NCI-H1694 treated with DMSO at 0.1 percent for 48 hours (cell line): ENCODE data around the gene CHEK2.
"Not testable (repeated sequence)": the region's sequence is repeated elsewhere in the genome, so short reads cannot be mapped to it uniquely, and the experiment has no call there.

ENCODE experiments used
- DNase-seq: peaks from one replicate; lab custom pipeline; 2025; lab: John Stamatoyannopoulos, UW

CHEK2 gene

GRCh38 chr22:28741785-28742561, at the start of gene CHEK2, which contains the start of gene HSCB:
CHEK2 (minus strand) TSS chr22:28741820; CDS start chr22:28734721, 7,099 bp downstream.
HSCB (plus strand) TSS chr22:28742039; CDS start chr22:28742096, 57 bp downstream.
- peak; percentile 96 for DNase-seq

- DNase-seq = no peak
These were observed 49.5 kb upstream of the CHEK2 start for GRCh38 chr22:28791124-28791523.

GRCh38 chr22:28788601-28789000, 47.0 kb upstream of the CHEK2 start:
- DNase-seq = no peak

- DNase-seq = no peak
These were observed 42.4 kb upstream of the CHEK2 start for GRCh38 chr22:28783786-28784671.

GRCh38 chr22:28780296-28780695, 38.7 kb upstream of the CHEK2 start:
- no peak for DNase-seq

GRCh38 chr22:28779833-28780232, 38.2 kb upstream of the CHEK2 start:
- no peak for DNase-seq

GRCh38 chr22:28774378-28774777, 32.8 kb upstream of the CHEK2 start:
- no peak for DNase-seq

- no peak for DNase-seq
These were observed 31.8 kb upstream of the CHEK2 start for GRCh38 chr22:28773461-28773867.

- DNase-seq = peak; percentile 76
These were observed 31.2 kb upstream of the CHEK2 start, which contains the start of gene CCDC117 for GRCh38 chr22:28772633-28773460. CCDC117 (plus strand) TSS chr22:28772695; CDS start chr22:28772850, 155 bp downstream.

- DNase-seq = no peak
These were observed 29.7 kb upstream of the CHEK2 start for GRCh38 chr22:28771195-28771791.

- DNase-seq = no peak
These were observed 27.9 kb upstream of the CHEK2 start for GRCh38 chr22:28769394-28770085.

GRCh38 chr22:28768701-28769393, 27.2 kb upstream of the CHEK2 start:
- no peak for DNase-seq

- no peak for DNase-seq
These were observed 25.0 kb upstream of the CHEK2 start for GRCh38 chr22:28766628-28767027.

- DNase-seq = not testable (repeated sequence)
These were observed 20.4 kb upstream of the CHEK2 start for GRCh38 chr22:28762000-28762399.

GRCh38 chr22:28761449-28761755, 19.8 kb upstream of the CHEK2 start:
- DNase-seq = no peak

GRCh38 chr22:28759861-28760560, 18.4 kb upstream of the CHEK2 start:
- no peak for DNase-seq

GRCh38 chr22:28754512-28754911, 12.9 kb upstream of the CHEK2 start:
- DNase-seq = not testable (repeated sequence)

GRCh38 chr22:28750471-28750881, 8.9 kb upstream of the CHEK2 start:
- no peak for DNase-seq

GRCh38 chr22:28743852-28744251, 2.2 kb upstream of the CHEK2 start:
- DNase-seq = no peak

- DNase-seq = no peak
These were observed 942 bp upstream of the CHEK2 start for GRCh38 chr22:28742562-28742962.
